RKO (cell line): ENCODE results near the gene GPR142.

Source experiments
- DNase-seq: peaks from one replicate; pipeline ENCODE4 v3.0.0-alpha.2; 2016; ENCODE audit warnings: low spot score

Gene GPR142

GRCh38 chr17:74367206-74367605 lies at the start of gene GPR142:
Gene GPR142 (plus strand): TSS chr17:74367506. CDS start chr17:74369541, 2,035 bp downstream.
- DNase-seq, result no peak

- no peak for DNase-seq
Measured at GRCh38 chr17:74318391-74318790, 48.9 kb upstream of the GPR142 start.

GRCh38 chr17:74324521-74324920 lies 42.8 kb upstream of the GPR142 start:
- no peak for DNase-seq

- DNase-seq, result no peak
Measured at GRCh38 chr17:74325376-74325742, 41.9 kb upstream of the GPR142 start.

GRCh38 chr17:74325743-74326379 lies 41.4 kb upstream of the GPR142 start, which contains the start of gene KIF19:
Gene KIF19 (plus strand): TSS chr17:74326226. CDS start chr17:74326350, 124 bp downstream.
- no peak for DNase-seq

GRCh38 chr17:74326506-74326905 lies 40.8 kb upstream of the GPR142 start:
- no peak for DNase-seq

GRCh38 chr17:74328487-74328886 lies 38.8 kb upstream of the GPR142 start:
- DNase-seq, result no peak

- DNase-seq, result no peak
Measured at GRCh38 chr17:74329378-74329777, 37.9 kb upstream of the GPR142 start.

- DNase-seq, result no peak
Measured at GRCh38 chr17:74330446-74330845, 36.9 kb upstream of the GPR142 start.

GRCh38 chr17:74332017-74332650 lies 35.2 kb upstream of the GPR142 start:
- DNase-seq, result no peak

- DNase-seq, result no peak
Measured at GRCh38 chr17:74332763-74333283, 34.5 kb upstream of the GPR142 start.

GRCh38 chr17:74334393-74335039 lies 32.8 kb upstream of the GPR142 start:
- no peak for DNase-seq

GRCh38 chr17:74335529-74336062 lies 31.7 kb upstream of the GPR142 start:
- DNase-seq, result no peak

- no peak for DNase-seq
Measured at GRCh38 chr17:74336307-74336706, 31.0 kb upstream of the GPR142 start.

- DNase-seq, result no peak
Measured at GRCh38 chr17:74337834-74338500, 29.3 kb upstream of the GPR142 start.

GRCh38 chr17:74339537-74340195 lies 27.6 kb upstream of the GPR142 start:
- DNase-seq, result no peak

- DNase-seq, result no peak
Measured at GRCh38 chr17:74340470-74341023, 26.8 kb upstream of the GPR142 start.

- no peak for DNase-seq
Measured at GRCh38 chr17:74342224-74342623, 25.1 kb upstream of the GPR142 start.

- DNase-seq, result no peak
Measured at GRCh38 chr17:74343121-74343520, 24.2 kb upstream of the GPR142 start.

GRCh38 chr17:74343526-74344284 lies 23.6 kb upstream of the GPR142 start:
- no peak for DNase-seq

- no peak for DNase-seq
Measured at GRCh38 chr17:74344658-74345057, 22.6 kb upstream of the GPR142 start.
